ENCODE measurements around the gene ZNF689.

Gene ZNF689

GRCh38 chr16:30552956-30553355 lies 57.2 kb downstream of the ZNF689 start:
- Histone ChIP-seq H3K9ac (ENCODE audit: low read length) (no peak overlapping the region), H2AFZ (ENCODE audit: low read length) (no peak overlapping the region), H4K20me1 (ENCODE audit: insufficient read depth, low read length) (no peaks in the 10 kb centered on the region), H3K36me3 (replicated peaks; ENCODE audit: insufficient read depth, low read length) (no peaks in the 10 kb centered on the region), H3K79me2 (ENCODE audit: low read length) (peaks cover 30% of the 10 kb centered on the region), H3K27ac (ENCODE audit: low read length) (no peak overlapping the region), H3K9me2 (replicated peaks; ENCODE audit: insufficient read depth, low read length) (no peaks in the 10 kb centered on the region), H3K4me2 (ENCODE audit: low read depth, low read length) (no peak overlapping the region), H3K4me1 (ENCODE audit: low read length) (no peaks in the 10 kb centered on the region), H3K27me3 (replicated peaks; ENCODE audit: insufficient read depth, low read length) (no peaks in the 10 kb centered on the region), H3F3A (ENCODE audit: insufficient read depth, low read length) (peaks cover 4% of the 10 kb centered on the region; the same call in 1 of the 2 replicates), H3K9me3 (replicated peaks; ENCODE audit: insufficient read depth, low read length) (no peaks in the 10 kb centered on the region), H3K4me3 (ENCODE audit: low read length) (no peak overlapping the region)
- no peak for TF ChIP-seq EZH2 (optimal IDR thresholded peaks at IDR 0.05; ENCODE audit: low read depth, low read length)
- no peak for TF ChIP-seq EZH2phosphoT487 (IDR thresholded peaks at IDR 0.05; ENCODE audit: low read length)
- TF ChIP-seq CTCF (IDR thresholded peaks at IDR 0.05; ENCODE audit: low read length), result no peak
- no peak for DNase-seq
